SH-SY5Y (cell line): ENCODE measurements around the gene OPA3.

Experiments used
- GATA2 ChIP-seq: IDR thresholded peaks from 2 replicates; pipeline ENCODE4 v1.6.1; 2011; ENCODE audit warnings: mild to moderate bottlenecking, low read depth, low read length
- GATA3 ChIP-seq: IDR thresholded peaks from 2 replicates; pipeline ENCODE4 v1.6.1; 2011; ENCODE audit warnings: low read depth, mild to moderate bottlenecking, low read length, moderate library complexity

GRCh38 chr19:45524575-45525129, 60.0 kb downstream of the OPA3 start:
- TF ChIP-seq GATA2 (no peak), GATA3 (no peak)
